Mucosa of rectum (tissue), 2 donors: ENCODE measurements around the gene PHLDB3.

Experiments used
- H3K27ac ChIP-seq, 2 donors: one replicate each; pipeline ENCODE4 v1.7.0; 2013; ENCODE audit warnings: inconsistent platforms in 2 of 2, low read depth in 2 of 2, low read length in 2 of 2
- H3K27me3 ChIP-seq, 2 donors: one replicate each; pipeline ENCODE4 v1.7.0; 2013; ENCODE audit warnings: low read length in 2 of 2; ENCODE audit not compliant: control insufficient read depth in 2 of 2, insufficient read depth in 2 of 2
- H3K36me3 ChIP-seq, 2 donors: one replicate each; pipeline ENCODE4 v1.7.0; 2013; ENCODE audit warnings: low read length in 2 of 2; ENCODE audit not compliant: control insufficient read depth in 2 of 2, insufficient read depth in 2 of 2
- H3K4me1 ChIP-seq, 2 donors: one replicate each; pipeline ENCODE4 v1.7.0; 2013; ENCODE audit warnings: low read length in 2 of 2, mild to moderate bottlenecking in 1 of 2; ENCODE audit not compliant: control insufficient read depth in 2 of 2, insufficient read depth in 2 of 2
- H3K4me3 ChIP-seq, 2 donors: one replicate each; pipeline ENCODE4 v1.7.0; 2013; ENCODE audit warnings: low read length in 2 of 2
- H3K9ac ChIP-seq, 2 donors: one replicate each; pipeline ENCODE4 v1.7.0; 2013; ENCODE audit warnings: low read length in 2 of 2, low read depth in 1 of 2, mild to moderate bottlenecking in 1 of 2
- H3K9me3 ChIP-seq, 2 donors: one replicate each; pipeline ENCODE4 v1.7.0; 2013; ENCODE audit warnings: low read length in 2 of 2; ENCODE audit not compliant: control insufficient read depth in 2 of 2
- donor health status: healthy.
- donor health status: Normal muscosa, but diverticular disease.

The PHLDB3 gene

DNA sequence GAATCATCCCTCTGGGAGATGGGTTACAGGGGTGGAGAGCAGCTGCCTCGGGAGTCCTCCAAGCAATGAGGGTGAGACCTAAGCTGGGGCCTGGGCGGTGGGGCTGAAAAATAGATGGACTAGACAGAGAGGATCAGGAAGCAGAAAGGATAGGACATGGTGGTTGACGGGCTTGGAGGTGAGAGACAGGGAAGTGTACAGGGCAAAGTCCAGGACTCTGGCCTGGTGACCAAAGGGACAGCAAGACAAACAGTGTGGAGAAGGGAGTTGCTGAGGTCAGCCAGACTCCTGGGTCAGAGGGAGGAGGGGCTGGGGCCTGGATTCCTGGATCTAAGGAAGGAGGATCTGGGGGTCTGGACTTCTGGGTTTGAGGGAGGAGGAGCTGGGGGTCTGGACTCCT lies 5.5 kb downstream of the PHLDB3 start:
- peaks cover 9 to 34% of the 10 kb centered on the region in 2 donors for H3K36me3 ChIP-seq
- H3K4me1 ChIP-seq, result peaks cover 4 to 7% of the 10 kb centered on the region in 2 donors
- no peak overlapping the region for H3K9ac ChIP-seq
- H3K27me3 ChIP-seq, result no peaks in the 10 kb centered on the region
- H3K9me3 ChIP-seq, result no peaks in the 10 kb centered on the region
- H3K4me3 ChIP-seq, result peak overlapping the region in 1 of 2 donors; percentile 9
- H3K27ac ChIP-seq, result no peak overlapping the region

DNA sequence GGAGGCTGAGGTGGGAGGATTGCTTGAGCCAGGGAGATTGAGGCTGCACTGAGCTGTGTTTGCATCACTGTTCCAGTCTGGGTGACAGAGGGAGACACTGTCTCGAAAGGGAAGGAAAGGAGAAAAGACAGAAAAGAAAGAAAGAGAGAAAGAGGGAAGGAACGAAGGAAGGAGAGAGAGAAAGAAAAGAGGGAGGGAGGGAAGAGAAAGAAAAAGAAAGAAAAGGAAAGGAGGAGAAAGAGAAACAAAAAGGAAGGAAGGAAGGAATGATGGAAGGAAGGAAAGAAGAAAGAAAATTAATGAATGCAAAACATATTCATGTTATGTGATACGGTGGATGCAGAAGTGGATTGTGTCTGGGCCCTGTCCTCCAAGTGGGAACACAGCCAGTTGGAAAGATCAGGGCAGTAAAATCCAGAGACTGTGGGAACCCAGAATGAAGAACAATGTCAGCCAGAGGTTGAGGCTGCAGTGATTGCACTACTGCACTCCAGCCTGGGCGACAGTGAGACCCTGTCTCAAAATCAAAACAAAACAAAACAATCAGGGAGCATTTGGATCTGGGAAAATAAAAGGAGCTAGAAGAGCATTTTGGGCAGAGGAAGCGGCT lies 6.2 kb downstream of the PHLDB3 start:
- Histone ChIP-seq H3K4me1 (peaks cover 3 to 7% of the 10 kb centered on the region in 2 donors), H3K36me3 (peaks cover 9 to 34% of the 10 kb centered on the region in 2 donors), H3K27ac (no peak overlapping the region), H3K4me3 (no peak overlapping the region), H3K27me3 (no peaks in the 10 kb centered on the region), H3K9me3 (no peaks in the 10 kb centered on the region), H3K9ac (no peak overlapping the region)

DNA sequence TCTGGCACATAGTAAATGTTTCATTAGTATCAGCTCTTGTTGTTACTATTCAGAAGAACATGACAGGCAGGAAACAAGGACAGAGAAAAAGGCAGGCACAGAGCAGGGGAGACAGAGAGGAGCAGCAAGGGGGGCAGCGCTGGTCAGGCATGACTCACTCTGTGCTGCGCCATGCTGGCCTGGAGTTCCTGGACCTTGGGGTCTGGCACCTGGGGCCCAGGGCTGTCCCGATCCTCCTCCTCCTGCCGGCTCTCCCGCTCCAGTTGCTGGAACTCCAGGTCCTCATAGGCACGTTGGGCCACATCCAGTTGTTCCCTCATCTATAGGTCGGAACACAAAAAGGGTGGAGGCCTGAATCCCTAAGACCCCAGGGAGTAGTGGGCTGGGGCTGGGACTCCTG lies 7.6 kb downstream of the PHLDB3 start:
- H3K36me3 ChIP-seq, result peaks cover 9 to 34% of the 10 kb centered on the region in 2 donors
- no peak overlapping the region for H3K27ac ChIP-seq
- peaks cover 2 to 7% of the 10 kb centered on the region in 2 donors for H3K4me1 ChIP-seq
- no peak overlapping the region for H3K4me3 ChIP-seq
- H3K9ac ChIP-seq, result no peak overlapping the region
- no peaks in the 10 kb centered on the region for H3K27me3 ChIP-seq
- H3K9me3 ChIP-seq, result no peaks in the 10 kb centered on the region

DNA sequence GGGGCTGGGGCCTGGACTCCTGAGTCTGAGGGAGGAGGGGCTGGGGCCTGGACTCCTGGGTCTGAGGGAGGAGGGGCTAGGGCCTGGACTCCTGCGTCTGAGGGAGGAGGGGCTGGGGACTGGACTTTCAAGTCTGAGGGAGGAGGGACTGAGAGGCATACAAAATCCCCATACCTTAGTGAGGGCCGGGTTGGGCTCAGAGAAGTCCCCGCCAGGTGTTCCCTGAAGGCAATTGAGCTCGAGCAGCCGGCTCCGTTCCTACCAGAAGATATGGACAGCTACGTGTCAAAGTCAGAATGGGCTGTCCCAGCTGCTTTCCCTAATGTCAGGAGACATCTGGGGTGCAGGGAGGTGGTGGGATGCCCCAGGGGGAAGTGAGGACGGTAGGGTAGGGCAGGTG lies 9.5 kb downstream of the PHLDB3 start:
- H3K27ac ChIP-seq, result no peak overlapping the region

DNA sequence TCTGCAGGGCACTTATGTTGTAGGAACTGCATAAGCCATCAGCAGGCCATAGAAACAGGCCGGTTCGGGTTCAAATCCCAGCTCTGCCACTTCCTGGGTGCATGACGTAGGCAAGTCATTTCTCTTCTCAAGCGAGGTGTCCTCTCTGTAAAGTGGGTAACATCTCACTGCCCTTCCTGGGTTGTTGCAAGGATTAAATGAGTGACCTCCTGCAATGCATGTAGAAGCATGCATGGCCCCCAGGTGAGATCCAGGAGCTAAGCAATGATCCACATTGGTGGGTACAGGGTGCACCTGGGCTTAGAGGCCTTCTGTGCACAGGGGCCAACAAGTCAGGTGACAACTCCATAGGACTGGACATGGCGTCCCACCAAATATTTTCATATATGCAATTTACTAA lies 13.8 kb downstream of the PHLDB3 start:
- no peak overlapping the region for H3K9ac ChIP-seq
- H3K27ac ChIP-seq, result no peak overlapping the region
- no peaks in the 10 kb centered on the region for H3K27me3 ChIP-seq
- no peaks in the 10 kb centered on the region for H3K9me3 ChIP-seq
- no peak overlapping the region for H3K4me3 ChIP-seq
- H3K36me3 ChIP-seq, result peaks cover 5 to 13% of the 10 kb centered on the region in 2 donors
- H3K4me1 ChIP-seq, result no peaks in the 10 kb centered on the region

More for the DNA sequence above, 9.5 kb downstream of the PHLDB3 start:
- no peak overlapping the region for H3K9ac ChIP-seq
- H3K4me3 ChIP-seq, result no peak overlapping the region
- no peaks in the 10 kb centered on the region for H3K9me3 ChIP-seq
- peaks cover 2 to 7% of the 10 kb centered on the region in 2 donors for H3K4me1 ChIP-seq
- H3K27me3 ChIP-seq, result no peaks in the 10 kb centered on the region
- H3K36me3 ChIP-seq, result peaks cover 19 to 30% of the 10 kb centered on the region in 2 donors

DNA sequence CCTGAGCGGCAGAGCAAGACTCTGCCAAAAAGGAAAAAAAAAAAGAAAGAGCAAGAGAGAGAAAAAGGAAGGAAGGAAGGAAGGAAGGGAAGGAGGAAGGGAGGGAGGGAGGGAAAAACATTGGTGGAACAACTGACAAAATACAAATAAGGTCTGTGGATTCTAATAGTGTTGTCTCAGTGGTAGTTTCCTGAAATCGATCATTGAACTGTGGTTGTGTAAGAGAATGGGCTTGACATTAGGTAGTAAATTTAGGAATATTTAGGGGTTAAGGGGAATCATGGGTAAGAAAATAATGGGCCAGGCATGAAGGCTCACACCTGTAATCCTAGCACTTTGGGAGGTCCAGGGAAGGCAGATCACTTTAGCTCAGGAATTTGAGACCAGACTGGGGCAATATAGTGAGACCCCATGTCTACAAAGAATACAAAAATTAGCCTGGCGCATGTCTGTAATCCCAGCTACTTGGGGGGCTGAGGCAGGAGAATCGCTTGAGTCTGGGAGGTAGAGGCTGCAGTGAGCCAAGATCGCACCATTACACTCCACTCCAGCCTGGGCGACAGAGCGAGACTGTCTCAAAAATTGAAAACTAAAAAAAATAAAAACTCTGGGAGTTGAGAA lies 14.5 kb downstream of the PHLDB3 start:
- Histone ChIP-seq H3K27me3 (no peaks in the 10 kb centered on the region), H3K27ac (no peak overlapping the region), H3K9ac (no peak overlapping the region), H3K36me3 (peaks cover 5 to 13% of the 10 kb centered on the region in 2 donors), H3K9me3 (no peaks in the 10 kb centered on the region), H3K4me3 (no peak overlapping the region), H3K4me1 (no peaks in the 10 kb centered on the region)

DNA sequence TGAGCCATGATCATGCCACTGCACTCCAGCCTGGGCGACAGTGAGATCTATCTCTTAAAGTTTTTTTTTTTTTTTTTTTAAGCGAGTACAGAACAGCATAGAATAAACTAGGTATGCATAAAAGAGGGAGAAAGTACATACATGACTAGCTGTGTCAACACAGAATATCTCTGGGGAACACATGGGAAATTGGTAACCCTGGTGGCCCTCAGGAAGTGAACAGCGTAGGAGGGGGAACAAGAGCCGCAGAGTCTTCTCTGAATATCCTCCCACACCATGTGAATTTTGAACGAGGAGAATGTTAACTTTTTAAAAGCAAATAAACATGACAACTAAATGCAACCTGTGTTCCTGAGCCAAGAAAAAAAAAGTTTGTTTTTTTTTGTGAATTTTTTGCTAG lies 15.2 kb downstream of the PHLDB3 start:
- H3K9ac ChIP-seq, result no peak overlapping the region
- H3K9me3 ChIP-seq, result no peaks in the 10 kb centered on the region
- no peak overlapping the region for H3K4me3 ChIP-seq
- no peaks in the 10 kb centered on the region for H3K27me3 ChIP-seq
- H3K4me1 ChIP-seq, result no peaks in the 10 kb centered on the region
- no peak overlapping the region for H3K27ac ChIP-seq
- peaks cover 6 to 10% of the 10 kb centered on the region in 2 donors for H3K36me3 ChIP-seq

DNA sequence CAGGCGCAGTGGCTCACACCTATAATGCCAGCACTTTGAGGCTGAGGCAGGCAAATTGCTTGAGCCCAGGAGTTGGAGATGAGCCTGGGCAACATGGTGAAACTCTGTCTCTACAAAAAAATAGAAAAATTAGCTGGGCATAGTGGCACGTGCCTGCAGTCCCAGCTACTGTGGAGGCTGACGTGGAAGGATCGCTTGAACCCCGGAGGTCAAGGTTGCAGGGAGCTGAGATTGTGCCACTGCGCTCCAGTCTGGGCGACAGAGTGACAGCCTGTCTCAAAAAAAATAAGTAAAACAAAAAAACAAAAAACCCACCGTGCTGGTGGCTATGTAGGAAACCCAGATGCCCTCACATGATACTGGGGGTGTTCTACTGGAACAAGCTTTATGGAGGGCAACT lies 16.4 kb downstream of the PHLDB3 start:
- Histone ChIP-seq H3K4me3 (no peak overlapping the region), H3K9ac (no peak overlapping the region), H3K27ac (no peak overlapping the region), H3K27me3 (no peaks in the 10 kb centered on the region), H3K9me3 (no peaks in the 10 kb centered on the region), H3K36me3 (peaks cover 6 to 10% of the 10 kb centered on the region in 2 donors), H3K4me1 (no peaks in the 10 kb centered on the region)

DNA sequence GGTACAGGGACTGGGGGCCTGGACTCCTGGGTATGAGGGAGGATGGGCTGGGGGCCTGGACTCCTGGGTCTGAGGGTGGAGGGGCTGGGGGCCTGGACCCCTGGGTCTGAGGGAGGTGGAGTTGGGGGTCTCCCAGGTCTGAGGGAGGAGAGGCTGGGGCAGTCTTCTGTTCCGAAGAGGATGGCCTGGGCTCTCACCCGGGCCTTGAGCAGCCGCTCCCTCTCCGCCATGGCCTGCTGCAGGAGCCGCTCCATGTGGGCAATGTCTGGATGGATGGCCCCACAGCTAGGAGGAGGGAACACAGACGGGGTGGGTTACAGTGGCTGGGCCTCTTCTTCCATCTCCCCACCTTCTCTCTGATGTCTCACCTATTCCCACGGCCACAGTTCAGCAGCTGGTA lies 18.1 kb downstream of the PHLDB3 start:
- H3K9ac ChIP-seq, result no peak overlapping the region

DNA sequence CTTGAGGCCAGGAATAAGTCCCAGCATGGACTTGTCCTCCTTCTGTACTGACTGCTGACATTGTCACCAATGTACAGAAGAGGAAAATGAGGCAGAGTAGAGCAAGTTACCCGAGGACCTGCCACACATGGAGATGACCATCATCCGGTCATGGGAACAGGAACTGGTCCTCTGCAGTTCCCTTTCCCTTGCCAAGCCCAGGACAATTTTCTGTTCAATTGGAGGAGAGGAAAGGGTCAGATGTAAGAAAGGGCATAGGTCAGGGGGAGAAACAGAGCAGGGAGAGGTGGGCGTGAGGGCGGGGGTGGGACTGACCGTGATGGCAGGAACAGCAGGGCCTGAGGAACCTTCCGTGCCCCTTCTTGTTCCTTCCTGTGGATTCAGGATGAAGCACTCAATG lies 18.6 kb downstream of the PHLDB3 start:
- Histone ChIP-seq H3K4me1 (no peaks in the 10 kb centered on the region), H3K4me3 (no peak overlapping the region), H3K27ac (no peak overlapping the region), H3K9me3 (no peaks in the 10 kb centered on the region), H3K27me3 (no peaks in the 10 kb centered on the region), H3K9ac (no peak overlapping the region), H3K36me3 (peaks cover 8 to 9% of the 10 kb centered on the region in 2 donors)

More for the DNA sequence above, 18.1 kb downstream of the PHLDB3 start:
- Histone ChIP-seq H3K27ac (no peak overlapping the region), H3K27me3 (no peaks in the 10 kb centered on the region), H3K4me3 (no peak overlapping the region), H3K4me1 (no peaks in the 10 kb centered on the region), H3K9me3 (no peaks in the 10 kb centered on the region), H3K36me3 (peaks cover 9 to 10% of the 10 kb centered on the region in 2 donors)
